Loucy (cell line): ENCODE measurements around the gene PITPNC1.

ENCODE experiments used
- H2AFZ ChIP-seq: fragments of 200-600 bp; sonication (generic); 2 replicates; pipeline ENCODE4 v1.6.0; 2016; ENCODE audit warnings: antibody characterized with exemption, mild to moderate bottlenecking, low read length, moderate library complexity
- H3F3A ChIP-seq: fragments of 200-600 bp; 2 replicates; pipeline ENCODE4 v1.6.0; 2016; ENCODE audit warnings: antibody characterized with exemption, low read depth, mild to moderate bottlenecking
- H3K27me3 ChIP-seq: fragments of 200-600 bp; sonication (generic); 2 replicates; pipeline ENCODE4 v1.6.1; 2014; ENCODE audit warnings: low read length, mild to moderate bottlenecking; ENCODE audit not compliant: insufficient read depth, poor library complexity, severe bottlenecking
- H3K36me3 ChIP-seq: fragments of 200-600 bp; sonication (generic); 2 replicates; pipeline ENCODE4 v1.6.1; 2016; ENCODE audit warnings: low read length; ENCODE audit not compliant: insufficient read depth
- H3K4me1 ChIP-seq: fragments of 200-600 bp; sonication (generic); 2 replicates; pipeline ENCODE4 v1.5.1; 2014; ENCODE audit warnings: low read length, mild to moderate bottlenecking; ENCODE audit not compliant: insufficient read depth, poor library complexity, severe bottlenecking
- H3K4me2 ChIP-seq: fragments of 200-600 bp; sonication (generic); 2 replicates; pipeline ENCODE4 v1.6.0; 2014; ENCODE audit warnings: antibody characterized with exemption, low read length, low read depth, mild to moderate bottlenecking; ENCODE audit not compliant: poor library complexity, severe bottlenecking
- H3K4me3 ChIP-seq: fragments of 200-600 bp; sonication (generic); 2 replicates; pipeline ENCODE4 v1.5.1; 2014; ENCODE audit warnings: low read length, mild to moderate bottlenecking, mixed read lengths; ENCODE audit not compliant: poor library complexity, severe bottlenecking
- H3K79me2 ChIP-seq: fragments of 200-600 bp; sonication (generic); 2 replicates; pipeline ENCODE4 v1.6.1; 2014; ENCODE audit warnings: low read length; ENCODE audit not compliant: insufficient read depth
- H3K9ac ChIP-seq: fragments of 200-600 bp; sonication (generic); 2 replicates; pipeline ENCODE4 v1.6.0; 2014; ENCODE audit warnings: mild to moderate bottlenecking, low read depth, low read length, moderate library complexity; ENCODE audit not compliant: poor library complexity, severe bottlenecking
- H3K9me2 ChIP-seq: fragments of 200-600 bp; sonication (generic); replicated peaks from 2 replicates; pipeline ENCODE4 v1.6.1; 2016; ENCODE audit warnings: low read depth, low read length, mixed read lengths
- H3K9me3 ChIP-seq: fragments of 200-600 bp; sonication (generic); 2 replicates; pipeline ENCODE4 v1.6.1; 2014; ENCODE audit warnings: mild to moderate bottlenecking, antibody characterized with exemption, low read length, low read depth; ENCODE audit not compliant: insufficient read depth
- H4K20me1 ChIP-seq: fragments of 200-600 bp; sonication (generic); 2 replicates; pipeline ENCODE4 v1.6.0; 2014; ENCODE audit warnings: antibody characterized with exemption, low read length, mild to moderate bottlenecking; ENCODE audit not compliant: insufficient read depth, poor library complexity, severe bottlenecking
- EZH2phosphoT487 ChIP-seq: fragments of 200-600 bp; IDR thresholded peaks from 2 replicates; pipeline ENCODE4 v1.6.1; 2018; ENCODE audit warnings: antibody characterized with exemption, mild to moderate bottlenecking, moderate library complexity, borderline replicate concordance
- TF ChIP-seq, protein P1 (sequence below): fragments of 200-600 bp; sonication (generic); conservative IDR thresholded peaks from 2 replicates; pipeline ENCODE4 v1.5.1; 2014; ENCODE audit warnings: mild to moderate bottlenecking, antibody characterized with exemption, low read length

Gene PITPNC1

DNA sequence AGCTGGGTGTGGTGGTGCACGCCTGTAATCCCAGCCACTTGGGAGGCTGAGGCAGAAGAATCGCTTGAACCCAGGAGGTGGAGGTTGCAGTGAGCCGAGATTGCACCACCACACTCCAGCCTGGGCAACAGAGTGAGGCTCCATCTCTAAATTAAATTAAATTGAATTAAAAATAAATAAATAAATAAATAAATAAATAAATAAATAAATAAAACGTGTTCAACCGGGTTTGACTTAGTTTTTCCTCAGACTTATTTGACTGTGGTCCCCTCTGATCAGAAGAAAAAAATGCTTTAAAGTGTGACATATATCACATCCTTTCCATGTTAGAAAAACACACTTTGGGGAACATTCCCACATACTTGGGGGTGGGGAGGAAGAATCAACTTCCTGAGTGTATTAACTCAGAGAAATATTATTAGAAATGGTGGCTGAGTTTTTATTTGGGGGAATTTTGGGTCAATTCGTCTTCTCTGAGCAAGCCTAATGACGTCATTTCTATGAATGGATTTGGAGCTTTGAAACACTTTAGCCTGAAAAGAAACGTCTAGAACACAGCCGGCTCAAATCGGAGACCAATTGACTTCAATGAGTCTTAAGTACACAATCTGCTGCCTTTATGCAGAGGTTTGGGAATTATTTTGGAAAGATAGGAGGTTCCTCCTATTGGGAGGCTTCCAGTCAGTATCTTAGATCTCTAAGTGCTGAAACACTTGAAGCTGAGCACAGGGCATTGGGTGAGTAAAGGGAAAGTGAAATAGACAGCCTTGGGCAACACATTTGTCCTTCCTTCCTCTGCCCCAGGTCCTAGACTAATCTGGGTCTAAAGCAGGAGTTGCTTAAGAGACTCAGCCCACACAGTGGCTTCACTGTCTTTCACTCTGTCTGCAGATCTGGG is 132.6 kb downstream of the PITPNC1 start:
- H3K27me3 ChIP-seq: no peaks in the 10 kb centered on the region
- H3K9me3 ChIP-seq: no peaks in the 10 kb centered on the region
- H3K36me3 ChIP-seq: no peaks in the 10 kb centered on the region
- H3K9me2 ChIP-seq: no peaks in the 10 kb centered on the region
- no peak overlapping the region for H3K9ac ChIP-seq
- H2AFZ ChIP-seq: no peak overlapping the region
- H4K20me1 ChIP-seq: no peaks in the 10 kb centered on the region
- H3F3A ChIP-seq: no peaks in the 10 kb centered on the region
- no peak overlapping the region for H3K4me3 ChIP-seq
- no peaks in the 10 kb centered on the region for H3K4me1 ChIP-seq
- no peaks in the 10 kb centered on the region for H3K79me2 ChIP-seq
- TF ChIP-seq EZH2phosphoT487: no peak
- TF ChIP-seq, protein P1, sequence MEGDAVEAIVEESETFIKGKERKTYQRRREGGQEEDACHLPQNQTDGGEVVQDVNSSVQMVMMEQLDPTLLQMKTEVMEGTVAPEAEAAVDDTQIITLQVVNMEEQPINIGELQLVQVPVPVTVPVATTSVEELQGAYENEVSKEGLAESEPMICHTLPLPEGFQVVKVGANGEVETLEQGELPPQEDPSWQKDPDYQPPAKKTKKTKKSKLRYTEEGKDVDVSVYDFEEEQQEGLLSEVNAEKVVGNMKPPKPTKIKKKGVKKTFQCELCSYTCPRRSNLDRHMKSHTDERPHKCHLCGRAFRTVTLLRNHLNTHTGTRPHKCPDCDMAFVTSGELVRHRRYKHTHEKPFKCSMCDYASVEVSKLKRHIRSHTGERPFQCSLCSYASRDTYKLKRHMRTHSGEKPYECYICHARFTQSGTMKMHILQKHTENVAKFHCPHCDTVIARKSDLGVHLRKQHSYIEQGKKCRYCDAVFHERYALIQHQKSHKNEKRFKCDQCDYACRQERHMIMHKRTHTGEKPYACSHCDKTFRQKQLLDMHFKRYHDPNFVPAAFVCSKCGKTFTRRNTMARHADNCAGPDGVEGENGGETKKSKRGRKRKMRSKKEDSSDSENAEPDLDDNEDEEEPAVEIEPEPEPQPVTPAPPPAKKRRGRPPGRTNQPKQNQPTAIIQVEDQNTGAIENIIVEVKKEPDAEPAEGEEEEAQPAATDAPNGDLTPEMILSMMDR: no peak
- no peak overlapping the region for H3K4me2 ChIP-seq

DNA sequence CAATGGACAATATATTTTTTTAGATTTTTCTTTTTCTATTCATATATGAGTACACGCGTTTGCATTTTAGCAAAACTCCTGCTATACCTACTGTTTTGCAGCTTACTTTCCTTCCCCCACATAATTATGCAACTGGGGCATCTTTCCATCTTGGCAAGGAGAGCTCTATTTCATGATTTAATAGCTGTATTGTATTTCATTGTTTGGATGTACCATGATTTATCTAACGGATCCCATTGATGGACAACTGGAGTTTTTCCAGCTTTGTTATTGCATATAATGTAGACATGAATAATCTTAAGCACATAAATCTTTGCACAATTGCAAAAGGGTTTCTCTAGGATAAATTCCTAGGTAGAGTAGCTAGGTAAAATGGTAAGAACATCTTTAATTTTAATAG is 133.9 kb downstream of the PITPNC1 start:
- no peaks in the 10 kb centered on the region for H3K9me3 ChIP-seq
- no peaks in the 10 kb centered on the region for H3K9me2 ChIP-seq
- no peak overlapping the region for H2AFZ ChIP-seq
- H4K20me1 ChIP-seq: no peaks in the 10 kb centered on the region
- H3K9ac ChIP-seq: no peak overlapping the region
- no peaks in the 10 kb centered on the region for H3K79me2 ChIP-seq
- H3K27me3 ChIP-seq: no peaks in the 10 kb centered on the region
- no peaks in the 10 kb centered on the region for H3K36me3 ChIP-seq
- no peaks in the 10 kb centered on the region for H3K4me1 ChIP-seq
- TF ChIP-seq, protein P1: no peak
- TF ChIP-seq EZH2phosphoT487: no peak
- no peaks in the 10 kb centered on the region for H3F3A ChIP-seq
- no peak overlapping the region for H3K4me2 ChIP-seq
- H3K4me3 ChIP-seq: no peak overlapping the region

DNA sequence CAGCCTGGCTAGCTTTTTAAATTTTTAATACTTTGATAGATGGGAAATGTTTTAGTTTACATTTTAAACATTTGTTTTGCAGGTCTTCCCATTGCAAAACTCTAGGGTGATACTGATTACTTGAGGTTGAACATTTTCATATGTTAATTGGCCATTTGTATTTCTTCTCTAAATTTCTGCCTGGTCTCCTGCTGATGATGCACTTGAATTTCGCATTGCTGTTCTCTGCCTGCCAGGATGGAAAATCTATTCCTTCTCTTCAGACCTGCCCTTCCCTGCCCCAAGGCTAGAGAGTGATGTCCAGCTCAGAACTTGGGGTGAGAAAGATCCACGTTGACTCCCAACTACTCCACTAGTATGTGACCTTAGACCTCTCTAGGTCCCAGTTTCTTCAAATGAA is 134.7 kb downstream of the PITPNC1 start:
- Histone ChIP-seq H2AFZ (no peak overlapping the region), H3K9me3 (no peaks in the 10 kb centered on the region), H3K79me2 (no peaks in the 10 kb centered on the region), H3K4me1 (no peaks in the 10 kb centered on the region), H3K4me2 (no peak overlapping the region), H4K20me1 (no peaks in the 10 kb centered on the region), H3K9me2 (no peaks in the 10 kb centered on the region), H3F3A (no peaks in the 10 kb centered on the region), H3K4me3 (no peak overlapping the region), H3K9ac (no peak overlapping the region), H3K36me3 (no peaks in the 10 kb centered on the region), H3K27me3 (no peaks in the 10 kb centered on the region)
- TF ChIP-seq, protein P1: no peak
- TF ChIP-seq EZH2phosphoT487: no peak
